SKM-1 treated with dmso at 0.1 percent for 144 hours (cell line): ENCODE measurements around the gene ADRA2A.

ENCODE experiments used
- DNase-seq: peaks from one replicate; lab custom pipeline; 2025; ENCODE audit not compliant: unreplicated experiment; lab: John Stamatoyannopoulos, UW

Gene ADRA2A

GRCh38 chr10:111083222-111084095 is 6.6 kb downstream of the ADRA2A start:
- no peak for DNase-seq

DNA sequence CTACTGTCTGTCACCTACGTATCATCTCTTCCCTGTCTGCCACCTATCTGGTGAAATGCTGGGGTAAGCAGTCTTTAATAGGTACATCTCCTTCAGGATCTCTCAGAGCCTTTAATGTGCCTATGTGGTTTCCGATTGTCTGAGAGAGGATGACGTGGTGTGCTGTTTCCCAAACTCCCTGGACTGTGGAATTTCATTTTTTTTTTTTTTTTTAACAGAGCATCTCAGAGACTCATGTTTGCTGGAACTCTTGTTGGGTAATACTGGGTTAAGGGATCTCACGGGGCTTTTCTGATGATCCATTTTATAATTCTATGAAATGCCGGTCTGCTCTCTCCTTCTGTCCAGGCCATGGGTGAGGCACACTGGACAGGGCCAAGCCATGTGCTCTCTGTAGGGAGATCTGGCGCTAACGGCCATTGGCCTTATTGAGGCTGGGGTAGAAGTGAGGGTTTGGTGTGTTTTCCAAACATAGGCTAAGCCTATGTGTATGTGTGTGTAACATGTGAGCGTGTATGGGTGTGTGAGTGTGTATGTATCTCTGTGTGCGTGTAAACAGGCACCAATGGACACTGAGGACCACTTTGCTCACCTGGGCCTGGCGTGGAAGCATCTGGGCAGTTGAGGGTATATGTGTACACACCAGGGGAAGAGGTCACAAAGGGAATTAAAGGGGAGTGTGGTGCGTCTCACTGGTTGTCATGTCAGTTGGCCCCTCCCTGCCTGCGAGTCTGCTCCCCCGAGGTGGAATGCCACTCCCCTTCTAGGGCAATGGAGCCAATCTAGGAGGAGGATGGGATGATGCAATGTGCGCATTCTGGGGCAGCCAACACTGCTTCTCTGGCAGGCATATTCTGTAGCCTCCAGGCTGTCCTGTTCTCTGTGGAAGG is 7.8 kb downstream of the ADRA2A start:
- DNase-seq: no peak

GRCh38 chr10:111085690-111086353 is 9.0 kb downstream of the ADRA2A start:
- DNase-seq: no peak

- no peak for DNase-seq
Observed at GRCh38 chr10:111086574-111086973, 9.7 kb downstream of the ADRA2A start.

- no peak for DNase-seq
Observed at GRCh38 chr10:111087331-111087756, 10.5 kb downstream of the ADRA2A start.

GRCh38 chr10:111087968-111088505 is 11.2 kb downstream of the ADRA2A start:
- no peak for DNase-seq

- DNase-seq: no peak
Observed at GRCh38 chr10:111089293-111089692, 12.5 kb downstream of the ADRA2A start.

DNA sequence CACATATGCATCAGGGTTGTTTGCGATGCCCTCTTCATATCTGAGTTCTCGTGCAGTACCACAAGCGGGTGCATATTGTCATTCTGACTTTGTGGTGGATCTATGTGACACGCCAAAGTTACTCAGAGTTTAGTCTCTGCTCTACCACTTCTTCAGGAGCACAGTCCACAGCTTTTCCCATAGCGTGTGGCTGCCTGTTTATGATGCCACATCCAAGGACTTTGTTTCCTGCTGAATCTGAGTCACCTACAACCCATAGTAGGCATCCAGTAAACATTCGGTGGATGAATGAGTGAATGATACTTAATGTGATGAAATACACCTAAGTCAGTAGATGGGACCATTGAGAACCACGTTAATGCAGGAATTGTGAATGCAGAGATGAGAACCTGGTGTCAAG is 15.0 kb downstream of the ADRA2A start:
- no peak for DNase-seq

DNA sequence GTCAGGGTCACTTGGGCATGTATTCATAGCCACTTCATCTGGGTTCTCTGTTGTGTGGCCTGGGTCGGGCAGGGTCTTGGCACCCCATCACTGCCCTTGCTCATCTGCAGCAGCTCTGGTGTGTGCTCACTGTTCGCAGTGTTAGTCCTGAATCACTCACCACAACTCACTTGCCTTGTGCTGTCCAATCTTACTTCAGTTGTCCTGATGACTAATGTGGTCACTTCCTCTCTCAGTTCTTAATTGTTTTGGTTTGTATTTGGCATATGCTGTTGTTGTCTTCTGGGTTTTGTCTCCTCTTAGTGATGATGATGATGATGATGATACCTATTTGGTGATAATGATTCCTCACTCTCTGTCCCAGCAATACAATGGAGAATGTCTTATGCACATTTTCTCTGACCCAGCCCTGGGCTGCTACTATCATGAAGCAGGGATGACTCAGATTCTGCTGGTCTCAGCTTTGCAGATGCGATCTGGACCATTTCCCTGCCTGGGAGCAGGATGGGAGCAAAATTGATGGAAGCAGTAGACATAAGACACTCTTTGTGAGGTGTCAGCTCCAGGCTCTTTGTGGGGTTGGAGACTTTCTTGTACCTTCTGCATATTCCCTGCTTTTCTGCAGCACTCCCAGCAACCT is 17.0 kb downstream of the ADRA2A start:
- no peak for DNase-seq

DNA sequence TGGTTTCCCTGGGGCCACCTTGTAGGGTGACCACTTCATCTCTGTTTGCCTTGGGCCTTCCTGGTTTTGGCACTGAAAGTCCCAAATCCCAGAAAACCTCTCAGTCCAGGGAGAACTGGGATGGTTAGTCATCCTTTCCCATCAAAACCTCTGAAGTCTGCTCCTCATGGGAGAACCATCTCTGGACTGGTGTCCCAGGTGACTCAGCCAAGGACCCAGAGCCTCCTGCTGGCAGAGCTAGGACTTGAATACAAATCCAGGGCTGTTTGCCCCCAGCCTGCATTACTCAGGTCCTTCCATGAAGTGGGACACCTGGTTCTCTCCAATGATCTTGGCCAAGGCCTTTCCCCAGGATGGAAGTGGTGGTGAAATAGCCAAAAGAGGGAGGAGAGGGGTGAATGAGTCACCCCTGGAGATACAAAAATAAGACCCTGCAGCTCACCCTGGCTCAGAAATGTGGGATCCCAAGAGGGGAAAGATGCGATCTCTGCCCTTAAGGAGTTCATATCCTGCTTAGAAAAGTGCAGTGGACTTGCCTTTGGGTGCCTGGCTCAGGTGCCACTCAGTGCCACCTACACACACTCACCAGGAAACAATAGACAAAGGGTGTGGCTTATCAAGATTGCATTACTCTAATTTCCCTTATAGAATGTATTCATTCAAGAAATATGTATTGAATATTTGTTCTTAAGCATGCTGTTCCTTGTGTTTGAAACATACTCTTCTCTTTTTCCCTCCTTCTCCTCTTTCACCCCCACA is 22.0 kb downstream of the ADRA2A start:
- DNase-seq: no peak

GRCh38 chr10:111100198-111100597 is 23.4 kb downstream of the ADRA2A start:
- no peak for DNase-seq

- no peak for DNase-seq
Observed at GRCh38 chr10:111101796-111102195, 25.0 kb downstream of the ADRA2A start.

DNA sequence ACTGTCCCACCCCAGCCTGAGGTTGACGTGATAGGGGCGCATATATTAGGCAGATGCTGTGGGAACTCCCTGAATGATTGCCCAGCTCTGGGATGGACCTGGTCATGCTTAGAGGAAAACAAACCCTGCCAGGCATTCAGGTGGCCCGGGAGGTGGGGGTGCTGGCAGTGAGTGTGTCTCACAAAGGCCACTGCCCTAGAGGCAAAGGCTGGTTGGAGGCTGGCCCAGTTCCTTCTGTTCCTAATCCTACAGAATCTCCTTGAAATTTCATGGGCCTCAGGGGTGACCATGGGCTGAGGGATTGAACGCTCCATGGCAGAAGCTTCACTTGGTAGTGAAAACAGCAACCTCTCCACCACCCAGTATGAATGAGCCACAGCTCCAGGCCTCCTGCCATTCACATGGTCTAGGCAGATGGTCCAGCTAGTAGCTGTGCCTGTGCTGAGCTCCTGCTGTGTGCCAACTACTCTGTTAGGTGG is 25.6 kb downstream of the ADRA2A start:
- DNase-seq: no peak

GRCh38 chr10:111103196-111103840 is 26.5 kb downstream of the ADRA2A start:
- no peak for DNase-seq

- no peak for DNase-seq
Observed at GRCh38 chr10:111104811-111105210, 28.0 kb downstream of the ADRA2A start.

- no peak for DNase-seq
Observed at GRCh38 chr10:111106081-111106480, 29.3 kb downstream of the ADRA2A start.

- DNase-seq: no peak
Observed at GRCh38 chr10:111107023-111107422, 30.2 kb downstream of the ADRA2A start.

DNA sequence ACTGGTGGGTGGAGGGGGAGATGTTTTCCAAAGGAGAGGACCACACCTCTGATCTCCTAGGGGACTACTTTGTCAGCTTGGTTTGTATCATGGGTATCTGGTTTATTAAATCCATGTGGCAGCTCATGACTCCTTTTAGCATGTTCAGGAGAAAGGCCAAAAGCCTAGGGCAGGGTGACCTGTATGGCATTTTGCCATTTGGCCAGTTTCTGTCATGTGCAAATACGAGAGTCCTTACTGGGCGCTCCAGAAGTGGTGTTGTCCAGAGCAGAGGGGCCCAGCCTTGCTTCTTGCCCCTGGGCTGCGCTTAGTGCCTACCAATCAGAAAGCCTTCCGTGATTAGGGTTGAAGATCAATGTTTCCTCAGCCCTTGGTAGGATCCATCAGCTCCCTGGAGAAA is 31.0 kb downstream of the ADRA2A start:
- DNase-seq: no peak

GRCh38 chr10:111108441-111108840 is 31.6 kb downstream of the ADRA2A start:
- DNase-seq: no peak
